Measurements from ENCODE around the gene LRPAP1.
"Not testable (repeated sequence)": the region's sequence is repeated elsewhere in the genome, so short reads cannot be mapped to it uniquely, and the experiment has no call there.

DNA sequence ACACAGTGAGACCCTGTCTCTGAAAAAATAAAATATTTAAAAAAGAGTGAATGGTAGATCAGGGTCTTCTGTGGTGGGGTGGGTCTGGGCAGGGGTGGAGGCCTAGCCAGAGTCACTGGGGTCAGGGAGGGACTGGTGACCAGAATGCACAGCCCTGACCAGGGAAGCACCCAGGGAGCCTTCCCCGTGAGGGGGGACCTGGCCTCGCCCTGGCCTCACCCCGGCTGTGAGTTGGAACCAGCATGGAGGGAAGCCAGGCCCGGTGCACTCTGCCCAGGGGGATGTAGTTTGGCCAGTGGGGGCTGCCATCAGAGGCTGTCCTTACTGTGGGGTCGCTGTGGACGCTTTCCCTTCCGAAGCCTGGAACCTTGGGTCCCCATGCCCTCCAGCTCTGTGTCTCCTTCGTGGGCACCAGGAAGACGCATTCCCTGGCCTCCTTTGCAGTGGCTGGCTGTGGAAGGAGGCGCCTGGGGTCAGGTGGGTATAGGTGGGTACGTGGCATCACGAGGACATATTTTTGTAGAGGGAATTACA is 18.6 kb upstream of the LRPAP1 start:
- TF ChIP-seq, protein P1, sequence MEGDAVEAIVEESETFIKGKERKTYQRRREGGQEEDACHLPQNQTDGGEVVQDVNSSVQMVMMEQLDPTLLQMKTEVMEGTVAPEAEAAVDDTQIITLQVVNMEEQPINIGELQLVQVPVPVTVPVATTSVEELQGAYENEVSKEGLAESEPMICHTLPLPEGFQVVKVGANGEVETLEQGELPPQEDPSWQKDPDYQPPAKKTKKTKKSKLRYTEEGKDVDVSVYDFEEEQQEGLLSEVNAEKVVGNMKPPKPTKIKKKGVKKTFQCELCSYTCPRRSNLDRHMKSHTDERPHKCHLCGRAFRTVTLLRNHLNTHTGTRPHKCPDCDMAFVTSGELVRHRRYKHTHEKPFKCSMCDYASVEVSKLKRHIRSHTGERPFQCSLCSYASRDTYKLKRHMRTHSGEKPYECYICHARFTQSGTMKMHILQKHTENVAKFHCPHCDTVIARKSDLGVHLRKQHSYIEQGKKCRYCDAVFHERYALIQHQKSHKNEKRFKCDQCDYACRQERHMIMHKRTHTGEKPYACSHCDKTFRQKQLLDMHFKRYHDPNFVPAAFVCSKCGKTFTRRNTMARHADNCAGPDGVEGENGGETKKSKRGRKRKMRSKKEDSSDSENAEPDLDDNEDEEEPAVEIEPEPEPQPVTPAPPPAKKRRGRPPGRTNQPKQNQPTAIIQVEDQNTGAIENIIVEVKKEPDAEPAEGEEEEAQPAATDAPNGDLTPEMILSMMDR (IDR thresholded peaks at IDR 0.05; ENCODE audit: poor library complexity) = not testable (repeated sequence)
- TF ChIP-seq EZH2phosphoT487 (IDR thresholded peaks at IDR 0.05; ENCODE audit: low read depth, severe bottlenecking, unreplicated experiment) = not testable (repeated sequence)
